Heart left ventricle (tissue), 16 donors: ENCODE results near the gene PLCL1. TPM values are rescaled to one million over a fixed set of nuclear protein-coding genes. Genes with fewer than 3 reads are reported as not detected.

ENCODE experiments used
- ATAC-seq, 4 donors: fragments of 200-7000 bp; cut with Tn5 transposase; one replicate each; pipeline ENCODE4 v1.9.1; 2020 to 2022; ENCODE audit warnings: moderate library complexity in 4 of 4, mild to moderate bottlenecking in 3 of 4, moderate number of reproducible peaks in 1 of 4
- DNase-seq, 5 donors: peaks; one replicate each; pipeline ENCODE4 v3.0.0-alpha.2; 2020
- H3K27ac ChIP-seq, 12 donors: fragments of 200-600 bp; sonication (generic) in 4 of 12; one replicate each; pipeline versions ENCODE4 v1.5.0 to v1.8.0; 2016 to 2022; ENCODE audit warnings: mild to moderate bottlenecking in 2 of 12
- H3K27me3 ChIP-seq, 9 donors: fragments of 200-600 bp; sonication (generic) in 2 of 9; one replicate each; pipeline versions ENCODE4 v1.5.1 to v1.8.0; 2016 to 2022; ENCODE audit warnings: mild to moderate bottlenecking in 3 of 9
- H3K36me3 ChIP-seq, 9 donors: fragments of 200-600 bp; sonication (generic) in 2 of 9; one replicate each; pipeline versions ENCODE4 v1.5.0 to v1.8.0; 2018 to 2022; ENCODE audit warnings: mild to moderate bottlenecking in 2 of 9
- H3K4me1 ChIP-seq, 12 donors: fragments of 200-600 bp; sonication (generic) in 4 of 12; one replicate each; pipeline versions ENCODE4 v1.5.0 to v1.8.0; 2016 to 2022; ENCODE audit warnings: mild to moderate bottlenecking in 3 of 12
- H3K4me3 ChIP-seq, 12 donors: fragments of 200-600 bp; sonication (generic) in 4 of 12; one replicate each; pipeline versions ENCODE4 v1.5.0 to v1.8.0; 2017 to 2022; ENCODE audit warnings: mild to moderate bottlenecking in 9 of 12, moderate library complexity in 4 of 12
- H3K9me3 ChIP-seq, 12 donors: fragments of 200-600 bp; sonication (generic) in 4 of 12; one replicate each; pipeline versions ENCODE4 v1.5.0 to v1.8.0; 2016 to 2022; ENCODE audit warnings: mild to moderate bottlenecking in 1 of 12
- CTCF ChIP-seq, 12 donors: fragments of 200-600 bp; sonication (generic) in 4 of 12; IDR thresholded peaks; one replicate each; pipeline versions ENCODE4 v1.5.0 to v1.8.0; 2018 to 2022; ENCODE audit warnings: antibody characterized with exemption in 12 of 12, mild to moderate bottlenecking in 5 of 12
- POLR2A ChIP-seq, 2 donors: fragments of 450-650 bp; IDR thresholded peaks; one replicate each; pipeline ENCODE4 v1.6.1; 2017; ENCODE audit warnings: antibody characterized with exemption in 2 of 2, mild to moderate bottlenecking in 2 of 2, moderate library complexity in 2 of 2
- WGBS, 4 donors: extraction: QIAGEN DNeasy Blood & Tissue Kit in 2 of 4; methylation state at CpG; one replicate each; pipeline versions ENCODE4 v1.1.5 to v1.1.7; 2013 to 2018; 5-methylcytosine and 5-hydroxymethylcytosine counted together
- intact Hi-C, 10 donors: fragments of 100-400 bp; cut with DNase I; formaldehyde crosslinking; loops; one replicate each; pipeline versions ENCODE4 v1.11.1 to v1.14.2; 2022
- polyA plus RNA-seq, 2 donors: library from polyadenylated mRNA; stranded (reverse); fragments of 200-250 nt; gene quantifications; one replicate each; pipeline ENCODE4 v1.2.3, GENCODE V29; 2013
- total RNA-seq, 9 donors: library from RNA; depleted of rRNA in 2 of 9; stranded (reverse); fragments of >200 nt in 2 of 9; fragmentation: NEBNext Ultra II Directional in 3 of 9; extraction: Animal tissue kit (Norgen Biotek cat#: 25700) in 3 of 9; gene quantifications; one replicate each; pipeline versions ENCODE4 v1.1.0 to v1.2.4, GENCODE V29; 2016 to 2023
- donor health status: ischemic (EF 13 %, LVEDD 7.1; RV severe dilation, severe dysfunction).
- donor health status: healthy with polysubstance abuse.
- donor health status: DM: no; HTN: yes; CAD: no.
- donor health status: DM: no; HTN: no; CAD: no.
- donor health status: ischemic (EF 25% LVEDD 6.9; RV normal size, moderate dysfunction).
- donor health status: ischemic (EF 25% LVEDD 5.7; RV mildly dilated, moderate dysfunction).
- donor health status: healthy.
- donor health status: DM: yes; HTN: yes; CAD: no.
- donor health status: ischemic (EF 35%, LVEDD 5.7; RV mildly dilated, moderate dysfunction).
- donor health status: nonischemic (EF 11% LVEDD 7.7; RV severe dilation, severe dysfunction).
- donor health status: DM: yes; HTN: yes; CAD: no.
- donor health status: PGD.
- donor health status: ischemic (EF 29% LVEDD 5.4; RV normal size, mild dysfunction).
- donor health status: nonischemic (EF 23%, LVEDD 6.1; RV moderate dilation, normal function).

The PLCL1 gene
- total and polyA plus RNA-seq, 11 donors = 22.0 to 126 (median 90.4) TPM

- Histone ChIP-seq H3K9me3 (peaks cover 0 to 24% (median 5%) of the 10 kb centered on the region in 12 donors), H3K27me3 (no peaks in the 10 kb centered on the region), H3K4me1 (peaks cover 0 to 38% (median 11%) of the 10 kb centered on the region in 12 donors), H3K36me3 (no peaks in the 10 kb centered on the region), H3K4me3 (no peak overlapping the region), H3K27ac (no peak overlapping the region)
- no peak for DNase-seq
- intact Hi-C loops = no loop called here
- ATAC-seq = no peak
- WGBS, 4 donors = 92 to 100% (median 97%) methylated on average over 1 of the region's 1 CpG
- TF ChIP-seq POLR2A (IDR thresholded peaks at IDR 0.05) = no peak
- no peak for TF ChIP-seq CTCF (IDR thresholded peaks at IDR 0.05)
Observed at GRCh38 chr2:197857476-197858107, 53.2 kb downstream of the PLCL1 start.

GRCh38 chr2:197858607-197859140, 54.3 kb downstream of the PLCL1 start:
- Histone ChIP-seq H3K27me3 (no peaks in the 10 kb centered on the region), H3K27ac (no peak overlapping the region), H3K4me3 (no peak overlapping the region), H3K4me1 (peaks cover 0 to 36% (median 8%) of the 10 kb centered on the region in 12 donors), H3K36me3 (no peaks in the 10 kb centered on the region), H3K9me3 (peaks cover 0 to 24% (median 5%) of the 10 kb centered on the region in 12 donors)
- DNase-seq (no peak), ATAC-seq (no peak)
- intact Hi-C loops = no loop called here
- WGBS, 4 donors = 53 to 74% (median 62%) methylated on average over 3 of the region's 3 CpGs
- TF ChIP-seq POLR2A (IDR thresholded peaks at IDR 0.05) (no peak), CTCF (IDR thresholded peaks at IDR 0.05) (no peak)

- Histone ChIP-seq H3K27me3 (no peaks in the 10 kb centered on the region), H3K27ac (no peak overlapping the region), H3K4me3 (no peak overlapping the region), H3K9me3 (peaks cover 0 to 24% (median 5%) of the 10 kb centered on the region in 12 donors), H3K36me3 (no peaks in the 10 kb centered on the region), H3K4me1 (peaks cover 0 to 25% (median 11%) of the 10 kb centered on the region in 12 donors)
- no peak for ATAC-seq
- DNase-seq = no peak
- no peak for TF ChIP-seq CTCF (IDR thresholded peaks at IDR 0.05)
- TF ChIP-seq POLR2A (IDR thresholded peaks at IDR 0.05) = no peak
- intact Hi-C loops = no loop called here
- 60 to 79% (median 73%) methylated on average over 1 of the region's 1 CpG for WGBS, 4 donors
Observed at GRCh38 chr2:197862246-197862955, 58.0 kb downstream of the PLCL1 start.

- peaks cover 0 to 35% (median 18%) of the 10 kb centered on the region in 12 donors for H3K4me1 ChIP-seq
- intact Hi-C loops = no loop called here
- H3K9me3 ChIP-seq = peaks cover 0 to 15% (median 1%) of the 10 kb centered on the region in 12 donors
- TF ChIP-seq CTCF (IDR thresholded peaks at IDR 0.05) = no peak
- TF ChIP-seq POLR2A (IDR thresholded peaks at IDR 0.05) = no peak
- ATAC-seq (no peak), DNase-seq (no peak)
- no peaks in the 10 kb centered on the region for H3K27me3 ChIP-seq
- no peak overlapping the region for H3K4me3 ChIP-seq
- H3K27ac ChIP-seq = no peak overlapping the region
- H3K36me3 ChIP-seq = no peaks in the 10 kb centered on the region
- WGBS, 4 donors = 75 to 86% (median 83%) methylated on average over 1 of the region's 1 CpG
Observed at GRCh38 chr2:197863744-197864143, 59.4 kb downstream of the PLCL1 start.
